Effector memory CD4-positive, alpha-beta T cell (primary cell): ENCODE measurements around the gene NGF.
"Not testable (repeated sequence)": the region's sequence is repeated elsewhere in the genome, so short reads cannot be mapped to it uniquely, and the experiment has no call there.

Experiments used
- DNase-seq, 3 donors: peaks; one replicate each; pipeline ENCODE4 v3.0.0-alpha.2; 2020
- H3K27ac ChIP-seq: 2 replicates; pipeline ENCODE4 v1.7.0; 2013; ENCODE audit warnings: mild to moderate bottlenecking, low read length, moderate library complexity; ENCODE audit not compliant: insufficient read depth, poor library complexity, severe bottlenecking
- H3K27me3 ChIP-seq: replicated peaks from 2 replicates; pipeline ENCODE4 v1.7.0; 2013; ENCODE audit warnings: mild to moderate bottlenecking, low read length; ENCODE audit not compliant: insufficient read depth, control insufficient read depth, poor library complexity, severe bottlenecking
- H3K36me3 ChIP-seq: 2 replicates; pipeline ENCODE4 v1.7.0; 2013; ENCODE audit warnings: mild to moderate bottlenecking, low read length, moderate library complexity; ENCODE audit not compliant: control insufficient read depth, insufficient read depth
- H3K4me1 ChIP-seq: 2 replicates; pipeline ENCODE4 v1.7.0; 2013; ENCODE audit warnings: low read length, mild to moderate bottlenecking; ENCODE audit not compliant: control insufficient read depth, insufficient read depth, poor library complexity, severe bottlenecking
- H3K4me3 ChIP-seq: 2 replicates; pipeline ENCODE4 v1.7.0; 2013; ENCODE audit warnings: low read length, low read depth, mild to moderate bottlenecking; ENCODE audit not compliant: insufficient read depth, poor library complexity, severe bottlenecking
- H3K9me3 ChIP-seq: 2 replicates; pipeline ENCODE4 v1.7.0; 2013; ENCODE audit warnings: mild to moderate bottlenecking, low read length, moderate library complexity; ENCODE audit not compliant: control insufficient read depth
- total RNA-seq, 3 donors: gene quantifications; one replicate each; lab custom pipeline; 2026; lab: John Stamatoyannopoulos, UW

NGF gene
- total RNA-seq, result 0 reads per million in 3 donors

- no peaks in the 10 kb centered on the region for H3K9me3 ChIP-seq
- no peak for DNase-seq
- no peaks in the 10 kb centered on the region for H3K36me3 ChIP-seq
- no peak within 1 kb of the TSS for H3K4me3 ChIP-seq
- H3K27ac ChIP-seq, result no peak within 1 kb of the TSS
- no peaks in the 10 kb centered on the region for H3K4me1 ChIP-seq
- H3K27me3 ChIP-seq, result no peaks in the 10 kb centered on the region
Observed at GRCh38 chr1:115337633-115338456, at the start of gene NGF. NGF (minus strand) TSS chr1:115338249; CDS start chr1:115286795, 51,454 bp downstream.

GRCh38 chr1:115383455-115383854 is 45.4 kb upstream of the NGF start:
- not testable (repeated sequence) for DNase-seq, H3K4me3 ChIP-seq, H3K4me1 ChIP-seq, H3K27ac ChIP-seq, H3K9me3 ChIP-seq, H3K36me3 ChIP-seq, H3K27me3 ChIP-seq

DNA sequence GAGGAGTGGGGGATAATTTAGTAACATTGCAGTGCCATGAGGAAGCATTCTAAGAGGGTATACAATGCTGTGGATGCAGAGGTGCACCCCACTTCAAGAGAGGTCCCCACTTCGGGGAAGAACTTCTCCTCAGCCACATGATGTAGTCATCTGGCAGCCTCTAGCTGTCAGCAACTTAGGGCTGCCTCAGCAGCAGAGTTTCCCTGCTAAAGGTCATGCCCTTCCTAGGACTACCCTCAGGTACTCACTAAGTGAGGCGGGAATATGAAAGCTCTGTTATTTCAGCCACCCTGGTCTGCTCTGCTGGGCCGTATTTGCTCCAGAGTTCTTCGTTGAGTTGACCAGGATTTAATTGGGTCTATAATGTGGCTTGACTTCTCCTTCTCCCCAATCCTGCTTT is 41.9 kb upstream of the NGF start:
- no peak for DNase-seq
- Histone ChIP-seq H3K27ac (no peak overlapping the region), H3K4me3 (no peak overlapping the region), H3K27me3 (no peaks in the 10 kb centered on the region), H3K9me3 (no peaks in the 10 kb centered on the region), H3K36me3 (no peaks in the 10 kb centered on the region), H3K4me1 (no peaks in the 10 kb centered on the region)

- Histone ChIP-seq H3K4me1 (no peaks in the 10 kb centered on the region), H3K9me3 (no peaks in the 10 kb centered on the region), H3K36me3 (no peaks in the 10 kb centered on the region), H3K27ac (no peak overlapping the region), H3K27me3 (no peaks in the 10 kb centered on the region), H3K4me3 (no peak overlapping the region)
- no peak for DNase-seq
Observed at GRCh38 chr1:115377411-115377810, 39.4 kb upstream of the NGF start.

DNA sequence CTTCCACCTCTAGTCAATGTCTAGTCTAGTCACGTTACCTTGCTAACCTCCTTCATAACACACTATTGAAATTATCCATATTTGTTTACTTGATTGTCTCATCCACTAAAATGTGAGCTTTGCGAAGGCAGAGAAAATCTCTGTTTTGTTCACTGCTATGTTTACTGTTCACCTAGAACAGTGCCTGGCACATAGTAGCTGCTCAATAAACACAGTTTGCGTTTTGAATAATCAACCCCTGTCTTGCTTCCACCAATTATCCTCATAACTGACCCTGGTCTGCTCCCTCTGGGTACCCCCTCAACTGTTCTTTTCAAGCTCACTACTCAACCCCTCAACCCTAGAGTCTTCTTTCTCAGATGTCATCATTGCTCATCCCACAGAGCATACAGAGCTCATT is 36.5 kb upstream of the NGF start:
- no peak overlapping the region for H3K27ac ChIP-seq
- no peak for DNase-seq
- H3K4me3 ChIP-seq, result no peak overlapping the region
- no peaks in the 10 kb centered on the region for H3K4me1 ChIP-seq
- H3K36me3 ChIP-seq, result no peaks in the 10 kb centered on the region
- no peaks in the 10 kb centered on the region for H3K9me3 ChIP-seq
- H3K27me3 ChIP-seq, result no peaks in the 10 kb centered on the region

GRCh38 chr1:115373305-115373704 is 35.3 kb upstream of the NGF start:
- Histone ChIP-seq H3K4me1 (no peaks in the 10 kb centered on the region), H3K4me3 (no peak overlapping the region), H3K36me3 (no peaks in the 10 kb centered on the region), H3K9me3 (no peaks in the 10 kb centered on the region), H3K27ac (no peak overlapping the region), H3K27me3 (no peaks in the 10 kb centered on the region)
- no peak for DNase-seq

DNA sequence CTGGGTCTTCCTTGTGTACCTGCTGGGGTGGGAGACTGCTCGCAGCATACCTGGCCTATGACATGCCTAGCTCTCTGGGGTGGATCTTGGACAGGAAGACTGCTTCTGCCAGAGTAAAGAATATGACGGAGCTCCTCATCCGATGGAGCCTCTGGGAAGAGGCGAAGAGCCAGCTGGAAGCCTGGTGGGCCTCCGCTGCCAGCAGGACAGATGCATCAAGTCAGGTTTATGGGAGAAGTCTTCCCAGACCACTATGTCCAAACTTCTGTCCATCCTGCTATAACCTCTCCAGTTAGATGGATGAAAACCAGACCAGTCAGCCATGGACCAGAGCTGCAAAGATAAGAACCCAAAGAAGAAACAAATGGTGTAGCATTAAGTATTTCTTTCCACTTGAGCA is 27.7 kb upstream of the NGF start:
- no peaks in the 10 kb centered on the region for H3K9me3 ChIP-seq
- no peaks in the 10 kb centered on the region for H3K27me3 ChIP-seq
- DNase-seq, result no peak
- H3K27ac ChIP-seq, result no peak overlapping the region
- H3K4me1 ChIP-seq, result no peaks in the 10 kb centered on the region
- H3K4me3 ChIP-seq, result no peak overlapping the region
- H3K36me3 ChIP-seq, result no peaks in the 10 kb centered on the region

GRCh38 chr1:115364780-115365155 is 26.7 kb upstream of the NGF start:
- Histone ChIP-seq H3K27ac (no peak overlapping the region), H3K27me3 (no peaks in the 10 kb centered on the region), H3K36me3 (no peaks in the 10 kb centered on the region), H3K9me3 (no peaks in the 10 kb centered on the region), H3K4me3 (no peak overlapping the region), H3K4me1 (no peaks in the 10 kb centered on the region)
- DNase-seq, result no peak

DNA sequence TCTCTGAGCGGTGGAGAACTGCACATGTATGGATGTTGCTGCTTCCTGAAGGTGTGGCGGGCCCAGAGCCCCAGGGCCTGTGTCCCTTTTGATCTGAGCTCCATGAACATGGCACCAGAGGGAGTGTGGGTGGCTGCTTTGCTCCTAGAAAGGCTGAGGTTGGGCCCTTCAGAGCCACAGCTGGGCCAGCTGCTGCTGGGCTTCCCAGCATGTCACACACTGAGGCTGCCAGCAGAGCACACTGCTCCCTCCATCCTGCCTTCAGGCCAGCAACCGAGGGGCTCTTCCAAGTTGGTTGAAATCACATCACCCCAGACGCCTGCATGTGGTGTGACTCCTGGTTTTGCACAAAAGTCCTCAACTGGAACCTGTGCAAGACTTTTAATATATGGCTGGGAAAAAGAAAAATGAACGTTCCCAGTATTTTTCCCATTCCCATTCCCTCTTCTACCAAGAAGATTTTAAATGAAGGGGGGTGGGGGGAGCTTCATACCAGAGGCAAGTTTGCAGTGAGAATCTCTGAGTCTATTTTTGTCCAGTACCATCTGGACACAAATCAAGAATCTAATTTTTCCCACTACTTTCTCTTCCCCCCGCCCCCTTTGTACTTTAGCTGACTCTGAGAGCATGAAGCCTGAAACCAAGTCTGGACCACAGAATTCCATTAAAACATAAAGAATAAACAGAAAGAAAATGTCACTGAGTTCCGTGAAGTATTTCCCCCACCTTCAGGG is 26.2 kb upstream of the NGF start:
- Histone ChIP-seq H3K36me3 (no peaks in the 10 kb centered on the region), H3K4me3 (no peak overlapping the region), H3K9me3 (no peaks in the 10 kb centered on the region), H3K4me1 (no peaks in the 10 kb centered on the region), H3K27me3 (no peaks in the 10 kb centered on the region), H3K27ac (no peak overlapping the region)
- no peak for DNase-seq

DNA sequence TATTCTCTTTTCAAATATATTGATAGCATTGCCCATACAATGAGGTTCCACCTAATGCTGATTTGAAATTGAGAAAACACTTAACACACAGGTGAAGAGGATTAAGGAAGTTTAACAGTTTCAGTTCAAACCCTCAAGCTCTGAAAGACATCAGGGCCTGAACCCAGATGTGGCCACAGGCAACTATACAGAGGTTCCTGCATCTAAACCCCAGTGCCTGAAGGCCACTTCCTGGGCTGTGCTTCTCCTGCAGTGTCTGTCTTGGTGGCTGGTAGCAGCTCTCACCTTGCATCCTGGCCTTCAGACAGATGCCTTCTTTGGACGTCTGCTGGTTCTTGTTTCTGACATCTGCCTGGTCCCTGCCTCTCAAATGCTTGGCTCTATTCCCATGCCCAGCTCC is 25.1 kb upstream of the NGF start:
- no peaks in the 10 kb centered on the region for H3K27me3 ChIP-seq
- no peaks in the 10 kb centered on the region for H3K9me3 ChIP-seq
- no peaks in the 10 kb centered on the region for H3K4me1 ChIP-seq
- no peak overlapping the region for H3K27ac ChIP-seq
- H3K36me3 ChIP-seq, result no peaks in the 10 kb centered on the region
- H3K4me3 ChIP-seq, result no peak overlapping the region
- no peak for DNase-seq
